Kidney epithelial cell (primary cell): Measurements from ENCODE around the gene ZNF195. TPM values are rescaled to one million over a fixed set of nuclear protein-coding genes. Genes with fewer than 3 reads are reported as not detected.

Experiments used
- DNase-seq: peaks from one replicate; pipeline ENCODE4 v3.0.0-alpha.2; 2010; ENCODE audit warnings: low read depth
- H3K27me3 ChIP-seq: 2 replicates; pipeline ENCODE4 v1.6.0; 2011; ENCODE audit warnings: low read length; ENCODE audit not compliant: control insufficient read depth, insufficient read depth
- H3K36me3 ChIP-seq: 2 replicates; pipeline ENCODE4 v1.5.1; 2011; ENCODE audit warnings: low read length; ENCODE audit not compliant: control insufficient read depth, insufficient read depth
- H3K4me3 ChIP-seq: 2 replicates; pipeline ENCODE4 v1.5.1; 2011; ENCODE audit warnings: low read depth, mild to moderate bottlenecking, control low read depth, low read length
- total RNA-seq: library from RNA; depleted of rRNA; stranded (reverse); fragments of >200 nt; gene quantifications from 2 replicates; pipeline ENCODE4 v1.2.3, GENCODE V29; 2015
- TF ChIP-seq, protein P1 (sequence below): IDR thresholded peaks from 2 replicates; pipeline ENCODE4 v1.5.1; 2011; ENCODE audit warnings: mild to moderate bottlenecking, moderate library complexity, low read length, control low read depth, inconsistent platforms; ENCODE audit not compliant: insufficient read depth, poor library complexity, severe bottlenecking

ZNF195 gene
- total RNA-seq, 1 donor from 2014 or later = 72.5 TPM

DNA sequence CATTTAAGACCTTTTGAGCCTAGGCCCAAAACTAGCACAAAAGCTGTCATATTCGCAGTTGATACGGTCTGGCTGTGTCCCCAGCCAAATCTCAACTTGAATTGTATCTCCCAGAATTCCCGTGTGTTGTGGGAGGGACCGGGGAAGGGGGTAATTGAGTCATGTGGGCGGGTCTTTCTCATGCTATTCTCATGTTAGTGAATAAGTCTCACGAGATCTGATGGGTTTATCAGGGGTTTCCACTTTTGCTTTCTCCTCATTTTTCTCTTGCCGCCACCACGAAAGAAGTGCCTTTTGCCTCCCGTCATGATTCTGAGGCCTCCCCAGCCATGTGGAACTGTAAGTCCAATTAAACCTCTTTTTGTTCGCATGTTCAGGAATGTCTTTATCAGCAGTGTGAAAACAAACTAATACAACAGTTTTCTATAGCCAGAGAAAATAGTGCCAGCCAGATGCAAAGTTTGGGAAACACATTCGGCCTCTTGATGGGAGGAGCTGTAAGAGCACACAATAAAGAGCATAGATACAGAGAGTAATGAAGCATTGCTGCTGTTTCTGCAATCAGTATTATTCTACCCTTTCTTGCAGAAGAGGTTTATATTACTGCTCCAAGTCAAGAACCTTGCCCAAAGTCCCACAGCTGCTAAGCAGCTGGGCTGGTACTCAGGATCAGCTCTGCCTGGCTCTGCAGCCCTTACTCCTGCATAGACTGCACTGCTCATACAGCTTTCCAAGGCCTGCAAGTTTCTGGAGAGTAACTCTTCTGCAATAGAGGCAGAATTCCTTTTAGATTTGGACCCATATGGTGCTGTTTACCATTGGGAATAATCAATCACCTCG is 2.0 kb upstream of the ZNF195 start:
- H3K27me3 ChIP-seq = no peaks in the 10 kb centered on the region
- TF ChIP-seq, protein P1, sequence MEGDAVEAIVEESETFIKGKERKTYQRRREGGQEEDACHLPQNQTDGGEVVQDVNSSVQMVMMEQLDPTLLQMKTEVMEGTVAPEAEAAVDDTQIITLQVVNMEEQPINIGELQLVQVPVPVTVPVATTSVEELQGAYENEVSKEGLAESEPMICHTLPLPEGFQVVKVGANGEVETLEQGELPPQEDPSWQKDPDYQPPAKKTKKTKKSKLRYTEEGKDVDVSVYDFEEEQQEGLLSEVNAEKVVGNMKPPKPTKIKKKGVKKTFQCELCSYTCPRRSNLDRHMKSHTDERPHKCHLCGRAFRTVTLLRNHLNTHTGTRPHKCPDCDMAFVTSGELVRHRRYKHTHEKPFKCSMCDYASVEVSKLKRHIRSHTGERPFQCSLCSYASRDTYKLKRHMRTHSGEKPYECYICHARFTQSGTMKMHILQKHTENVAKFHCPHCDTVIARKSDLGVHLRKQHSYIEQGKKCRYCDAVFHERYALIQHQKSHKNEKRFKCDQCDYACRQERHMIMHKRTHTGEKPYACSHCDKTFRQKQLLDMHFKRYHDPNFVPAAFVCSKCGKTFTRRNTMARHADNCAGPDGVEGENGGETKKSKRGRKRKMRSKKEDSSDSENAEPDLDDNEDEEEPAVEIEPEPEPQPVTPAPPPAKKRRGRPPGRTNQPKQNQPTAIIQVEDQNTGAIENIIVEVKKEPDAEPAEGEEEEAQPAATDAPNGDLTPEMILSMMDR = no peak
- no peak for DNase-seq
- H3K36me3 ChIP-seq = no peaks in the 10 kb centered on the region
- no peak overlapping the region for H3K4me3 ChIP-seq

DNA sequence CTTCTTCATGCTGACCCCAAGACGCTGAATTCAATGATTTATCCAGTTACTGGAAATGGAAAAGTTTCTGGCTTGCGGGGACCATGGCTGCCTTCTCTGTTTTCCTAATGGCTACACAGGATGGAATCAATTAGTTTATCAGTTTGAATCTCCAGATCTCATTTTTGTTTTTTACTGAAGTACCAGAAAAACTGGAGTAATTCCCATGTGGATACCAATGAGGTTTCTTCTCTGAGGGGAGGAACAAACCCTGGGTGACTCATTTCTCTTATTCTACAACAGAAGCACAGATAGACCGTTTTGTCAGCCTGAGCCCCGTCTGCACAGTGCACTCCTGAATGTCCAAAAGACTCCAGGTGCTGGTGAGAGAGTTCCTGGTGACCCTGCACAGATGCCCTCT is 3.4 kb downstream of the ZNF195 start:
- no peak for DNase-seq
- TF ChIP-seq, protein P1 = no peak

GRCh38 chr11:3370311-3370870 is 8.6 kb downstream of the ZNF195 start:
- Histone ChIP-seq H3K4me3 (no peak overlapping the region), H3K36me3 (peaks cover 5% of the 10 kb centered on the region), H3K27me3 (no peaks in the 10 kb centered on the region)
- TF ChIP-seq, protein P1 = no peak
- no peak for DNase-seq

More for the DNA sequence above, 3.4 kb downstream of the ZNF195 start:
- no peaks in the 10 kb centered on the region for H3K27me3 ChIP-seq
- H3K4me3 ChIP-seq = no peak overlapping the region
- peaks cover 1% of the 10 kb centered on the region for H3K36me3 ChIP-seq

DNA sequence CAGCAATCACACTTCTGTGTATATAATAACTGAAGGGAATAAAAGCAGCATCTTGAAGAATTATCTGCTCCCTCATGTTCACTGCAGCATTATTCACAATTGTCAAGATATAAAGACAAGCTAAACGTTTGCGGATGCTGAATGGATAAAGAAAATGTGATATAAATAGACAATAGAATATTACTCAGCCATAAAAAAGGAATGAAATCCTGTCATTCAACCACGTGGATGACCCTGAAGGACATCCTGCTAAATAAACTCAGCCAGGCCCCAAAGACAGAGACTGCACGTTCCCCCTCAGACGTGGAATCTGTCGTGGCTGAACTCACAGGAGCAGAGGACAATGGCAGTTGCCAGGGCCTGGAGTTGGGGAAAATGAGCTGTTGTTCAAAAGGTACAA is 9.6 kb downstream of the ZNF195 start:
- Histone ChIP-seq H3K27me3 (no peaks in the 10 kb centered on the region), H3K36me3 (peaks cover 5% of the 10 kb centered on the region), H3K4me3 (no peak overlapping the region)
- DNase-seq = no peak
- TF ChIP-seq, protein P1 = no peak

DNA sequence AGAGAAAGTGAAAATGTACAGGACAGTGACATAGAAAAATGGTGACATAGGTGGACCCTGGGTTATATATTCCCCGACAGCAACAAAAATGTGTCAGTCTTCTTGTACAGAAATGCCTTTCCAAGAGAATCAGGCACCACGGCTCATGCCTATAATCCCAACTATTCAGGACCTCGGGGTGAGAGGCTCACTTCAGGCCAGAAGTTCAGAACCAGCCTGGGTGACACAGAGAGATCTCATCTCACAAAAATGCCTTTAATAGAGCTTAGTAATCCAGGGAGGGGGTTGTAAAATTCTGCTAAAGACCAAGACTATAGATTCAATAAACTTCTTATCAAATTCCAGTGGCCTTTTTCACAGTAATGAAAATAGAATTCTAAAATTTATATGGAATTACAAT is 10.7 kb downstream of the ZNF195 start:
- DNase-seq = no peak
- H3K27me3 ChIP-seq = no peaks in the 10 kb centered on the region
- H3K4me3 ChIP-seq = no peak overlapping the region
- H3K36me3 ChIP-seq = peaks cover 5% of the 10 kb centered on the region
- TF ChIP-seq, protein P1 = no peak
